Keratinocyte (primary cell): ENCODE data around the gene STON2. TPM values are rescaled to one million over a fixed set of nuclear protein-coding genes. Genes with fewer than 3 reads are reported as not detected.

Experiments used
- DNase-seq: peaks from one replicate; pipeline ENCODE4 v3.0.0-alpha.2; 2011; ENCODE audit warnings: low read depth, missing footprints, low spot score
- FAIRE-seq: peaks from 2 replicates; lab custom pipeline; 2011; peaks lifted over from hg19 to GRCh38; lab: Jason Lieb, UNC
- H2AFZ ChIP-seq: 2 replicates; pipeline ENCODE4 v1.6.0; 2012; ENCODE audit warnings: low read length, control low read depth, inconsistent platforms; ENCODE audit not compliant: control insufficient read depth
- H3K27ac ChIP-seq: 2 replicates; pipeline ENCODE4 v1.5.1; 2011; ENCODE audit warnings: low read length; ENCODE audit not compliant: control insufficient read depth, insufficient read depth
- H3K27me3 ChIP-seq: 3 replicates; pipeline ENCODE4 v1.6.0; 2011; ENCODE audit warnings: low read length; ENCODE audit not compliant: control insufficient read depth, insufficient read depth; ENCODE audit errors: extremely low read depth
- H3K36me3 ChIP-seq, 2 experiments: 2 replicates in 1 of 2; 3 replicates in 1 of 2; pipeline ENCODE4 v1.5.1; 2011; ENCODE audit warnings: low read length in 2 of 2, mild to moderate bottlenecking in 1 of 2; ENCODE audit not compliant: control insufficient read depth in 2 of 2, insufficient read depth in 2 of 2; ENCODE audit errors: extremely low read depth in 1 of 2
- H3K4me1 ChIP-seq: 3 replicates; pipeline ENCODE4 v1.5.1; 2011; ENCODE audit warnings: low read length; ENCODE audit not compliant: control insufficient read depth, insufficient read depth; ENCODE audit errors: extremely low read depth
- H3K4me2 ChIP-seq: 3 replicates; pipeline ENCODE4 v1.6.0; 2011; ENCODE audit warnings: low read depth, low read length; ENCODE audit not compliant: control insufficient read depth, insufficient read depth; ENCODE audit errors: extremely low read depth
- H3K4me3 ChIP-seq, 3 experiments: fragments of 200-600 bp in 1 of 3; sonication (generic) in 1 of 3; 2 replicates in 2 of 3; 3 replicates in 1 of 3; pipeline ENCODE4 v1.5.1; 2011 to 2016; ENCODE audit warnings: low read length in 3 of 3, mild to moderate bottlenecking in 3 of 3, control low read depth in 2 of 3, inconsistent platforms in 1 of 3, low read depth in 1 of 3, mixed read lengths in 1 of 3, mixed run types in 1 of 3, moderate library complexity in 1 of 3; ENCODE audit not compliant: control insufficient read depth in 2 of 3, insufficient read depth in 2 of 3; ENCODE audit errors: extremely low read depth in 1 of 3
- H3K79me2 ChIP-seq: 2 replicates; pipeline ENCODE4 v1.6.0; 2012; ENCODE audit warnings: low read length; ENCODE audit not compliant: control insufficient read depth, insufficient read depth
- H3K9ac ChIP-seq: 3 replicates; pipeline ENCODE4 v1.6.0; 2011; ENCODE audit warnings: low read length; ENCODE audit not compliant: control insufficient read depth, insufficient read depth; ENCODE audit errors: extremely low read depth
- H3K9me1 ChIP-seq: 3 replicates; pipeline ENCODE4 v1.6.0; 2011; ENCODE audit warnings: low read length; ENCODE audit not compliant: control insufficient read depth, insufficient read depth; ENCODE audit errors: extremely low read depth
- H3K9me3 ChIP-seq: 2 replicates; pipeline ENCODE4 v1.5.1; 2012; ENCODE audit warnings: low read depth, low read length; ENCODE audit not compliant: control insufficient read depth
- H4K20me1 ChIP-seq: 3 replicates; pipeline ENCODE4 v1.6.0; 2011; ENCODE audit warnings: low read length; ENCODE audit not compliant: control insufficient read depth, insufficient read depth; ENCODE audit errors: extremely low read depth
- CTCF ChIP-seq, 3 experiments: IDR thresholded peaks in 1 of 3; conservative IDR thresholded peaks in 1 of 3; optimal IDR thresholded peaks in 1 of 3; 2 replicates in 2 of 3; 3 replicates in 1 of 3; pipeline versions ENCODE3 to v1.5.1; 2011; ENCODE audit warnings: low read length in 3 of 3, mild to moderate bottlenecking in 3 of 3, moderate library complexity in 2 of 3, control low read depth in 1 of 3, inconsistent platforms in 1 of 3; ENCODE audit not compliant: insufficient read depth in 2 of 3; ENCODE audit errors: extremely low read depth in 1 of 3
- EZH2 ChIP-seq: IDR thresholded peaks from one replicate; pipeline ENCODE4 v1.6.1; 2012; ENCODE audit warnings: inconsistent platforms, mild to moderate bottlenecking, low read length, moderate library complexity
- dilution Hi-C: fragments of 300-500 bp; cut with MboI; formaldehyde crosslinking; loops from one replicate; pipeline ENCODE4 v1.7.0; 2020; ENCODE audit warnings: low sequenced_read_pairs; ENCODE audit not compliant: extremely low pct_ligation_motif_present
- polyA plus RNA-seq, 5 experiments: library from polyadenylated mRNA; depleted of rRNA in 3 of 5; stranded (reverse) in 3 of 5; stranded (forward) in 1 of 5; unstranded in 1 of 5; fragments of >200 nt; gene quantifications; 1 replicate in 1 of 5; 2 replicates in 3 of 5; 3 replicates in 1 of 5; pipeline versions ENCODE4 v1.2.1 to v1.2.3, GENCODE V29; 2011 to 2012; ENCODE audit warnings: missing spikeins in 2 of 5, low read depth in 1 of 5, low replicate concordance in 1 of 5

The STON2 gene
- polyA plus RNA-seq, 1 donor (not counting 4 experiments of a cell fraction or from before 2014, with no cell fraction given) = 82.3 TPM

- H3K9ac ChIP-seq = no peak overlapping the region
- H4K20me1 ChIP-seq = no peaks in the 10 kb centered on the region
- FAIRE-seq (no peak), DNase-seq (no peak)
- H3K9me3 ChIP-seq = no peaks in the 10 kb centered on the region
- H3K4me2 ChIP-seq = no peak overlapping the region
- no peak overlapping the region for H2AFZ ChIP-seq
- no peaks in the 10 kb centered on the region for H3K27me3 ChIP-seq
- dilution Hi-C loops = no loop called here
- H3K79me2 ChIP-seq = peaks cover 3% of the 10 kb centered on the region
- H3K4me1 ChIP-seq = peaks cover 23% of the 10 kb centered on the region
- H3K9me1 ChIP-seq = no peaks in the 10 kb centered on the region
- no peak overlapping the region for H3K4me3 ChIP-seq
- peaks cover 3 to 5% of the 10 kb centered on the region in 2 experiments for H3K36me3 ChIP-seq
- no peak for TF ChIP-seq CTCF (optimal IDR thresholded peaks at IDR 0.05 in 1 of 3, IDR thresholded peaks at IDR 0.05 in 1 of 3, conservative IDR thresholded peaks at IDR 0.05 in 1 of 3; ENCODE audit: extremely low read depth in 1 of 3, insufficient read depth in 2 of 3, low read length in 3 of 3)
- no peak for TF ChIP-seq EZH2
- no peak overlapping the region for H3K27ac ChIP-seq
Measured at GRCh38 chr14:81366884-81367283, 33.2 kb downstream of the STON2 start.

DNA sequence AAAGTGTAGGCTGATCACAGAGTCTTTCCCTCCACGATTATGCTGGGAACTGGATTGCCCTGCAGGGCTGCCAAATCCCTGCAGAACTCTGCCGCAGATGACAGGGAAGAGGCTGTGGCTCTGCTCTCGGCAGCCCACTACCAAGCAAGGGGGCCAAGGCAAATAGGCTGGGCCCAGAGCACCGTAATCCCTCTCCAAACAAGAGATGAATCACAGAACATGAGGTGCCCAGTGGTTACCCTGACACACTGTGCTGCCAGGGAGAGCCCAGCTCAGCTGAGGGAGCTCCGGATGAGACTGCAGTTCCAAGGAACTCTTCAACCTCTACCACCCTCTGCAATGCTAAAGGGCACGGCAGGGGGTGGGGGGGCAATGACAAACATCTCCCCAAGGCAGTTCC lies 33.9 kb downstream of the STON2 start:
- H3K27ac ChIP-seq = peak overlapping the region; percentile 11

More for the DNA sequence above, 33.9 kb downstream of the STON2 start:
- no peak overlapping the region for H3K9ac ChIP-seq
- no peaks in the 10 kb centered on the region for H3K9me3 ChIP-seq
- H3K9me1 ChIP-seq = no peaks in the 10 kb centered on the region
- TF ChIP-seq CTCF (optimal IDR thresholded peaks at IDR 0.05 in 1 of 3, IDR thresholded peaks at IDR 0.05 in 1 of 3, conservative IDR thresholded peaks at IDR 0.05 in 1 of 3; ENCODE audit: extremely low read depth in 1 of 3, insufficient read depth in 2 of 3, low read length in 3 of 3) (no peak), EZH2 (no peak)
- H3K27me3 ChIP-seq = no peaks in the 10 kb centered on the region
- peaks cover 3% of the 10 kb centered on the region for H3K79me2 ChIP-seq
- no peaks in the 10 kb centered on the region for H4K20me1 ChIP-seq
- dilution Hi-C loops = no loop called here
- H3K4me1 ChIP-seq = peaks cover 19% of the 10 kb centered on the region
- H3K36me3 ChIP-seq = peaks cover 3 to 5% of the 10 kb centered on the region in 2 experiments
- H2AFZ ChIP-seq = no peak overlapping the region
- H3K4me3 ChIP-seq = no peak overlapping the region
- H3K4me2 ChIP-seq = no peak overlapping the region
- DNase-seq (no peak), FAIRE-seq (peak; percentile 29)
